ENCODE data around the gene KCNG2. TPM values are rescaled to one million over a fixed set of nuclear protein-coding genes. Genes with fewer than 3 reads are reported as not detected.
"Not testable (repeated sequence)": the region's sequence is repeated elsewhere in the genome, so short reads cannot be mapped to it uniquely, and the experiment has no call there.

The KCNG2 gene
- total RNA-seq, 1 donor from 2014 or later: not detected

- intact Hi-C loops (cut with DNase I): no loop called here
- no peak for DNase-seq (ENCODE audit: missing footprints)
- ATAC-seq: no peak
Observed at GRCh38 chr18:79859314-79859713, 61.6 kb downstream of the KCNG2 start.

GRCh38 chr18:79861687-79862086, 63.9 kb downstream of the KCNG2 start:
- ATAC-seq (no peak), DNase-seq (ENCODE audit: missing footprints) (no peak)
- intact Hi-C loops (cut with DNase I): no loop called here

GRCh38 chr18:79862562-79862961, 64.8 kb downstream of the KCNG2 start:
- DNase-seq (ENCODE audit: missing footprints) (no peak), ATAC-seq (no peak)
- intact Hi-C loops (cut with DNase I): no loop called here

- no peak for ATAC-seq
- intact Hi-C loops (cut with DNase I): no loop called here
- peak; percentile 39 for DNase-seq (ENCODE audit: missing footprints)
Observed at GRCh38 chr18:79863161-79864005, 65.6 kb downstream of the KCNG2 start.

- ATAC-seq: no peak
- DNase-seq (ENCODE audit: missing footprints): peak; percentile 30
- intact Hi-C loops (cut with DNase I): no loop called here
Observed at GRCh38 chr18:79864006-79864725, 66.4 kb downstream of the KCNG2 start.

- intact Hi-C loops (cut with DNase I); DNase-seq (ENCODE audit: missing footprints); ATAC-seq: not testable (repeated sequence)
Observed at GRCh38 chr18:79864955-79865354, 67.2 kb downstream of the KCNG2 start.

- intact Hi-C loops (cut with DNase I); ATAC-seq: not testable (repeated sequence)
- DNase-seq (ENCODE audit: missing footprints): peak; percentile 22
Observed at GRCh38 chr18:79865951-79866350, 68.2 kb downstream of the KCNG2 start.

- peak; percentile 20 for DNase-seq (ENCODE audit: missing footprints)
Observed at GRCh38 chr18:79866889-79867574, 69.3 kb downstream of the KCNG2 start.

GRCh38 chr18:79867666-79868065, 69.9 kb downstream of the KCNG2 start:
- DNase-seq (ENCODE audit: missing footprints) (peak; percentile 51), ATAC-seq (no peak)
- intact Hi-C loops (cut with DNase I): no loop called here

More at GRCh38 chr18:79866889-79867574, 69.3 kb downstream of the KCNG2 start:
- intact Hi-C loops (cut with DNase I): no loop called here
- no peak for ATAC-seq

- intact Hi-C loops (cut with DNase I): no loop called here
- ATAC-seq (no peak), DNase-seq (ENCODE audit: missing footprints) (peak; percentile 71)
Observed at GRCh38 chr18:79868168-79868784, 70.5 kb downstream of the KCNG2 start.

GRCh38 chr18:79868811-79869541, 71.2 kb downstream of the KCNG2 start:
- intact Hi-C loops (cut with DNase I): no loop called here
- DNase-seq (ENCODE audit: missing footprints) (peak; percentile 32), ATAC-seq (no peak)

- peak; percentile 46 for DNase-seq (ENCODE audit: missing footprints)
- no peak for ATAC-seq
- intact Hi-C loops (cut with DNase I): no loop called here
Observed at GRCh38 chr18:79869591-79870300, 72.0 kb downstream of the KCNG2 start.

- intact Hi-C loops (cut with DNase I): no loop called here
- ATAC-seq (no peak), DNase-seq (ENCODE audit: missing footprints) (peak; percentile 58)
Observed at GRCh38 chr18:79870301-79871025, 72.7 kb downstream of the KCNG2 start.

- no peak for ATAC-seq
- intact Hi-C loops (cut with DNase I): no loop called here
- DNase-seq (ENCODE audit: missing footprints): peak; percentile 54
Observed at GRCh38 chr18:79871026-79871390, 73.3 kb downstream of the KCNG2 start.

GRCh38 chr18:79871481-79872091, 73.8 kb downstream of the KCNG2 start:
- peak; percentile 45 for DNase-seq (ENCODE audit: missing footprints)
- intact Hi-C loops (cut with DNase I): no loop called here
- ATAC-seq: no peak

- DNase-seq (ENCODE audit: missing footprints): peak; percentile 60
- no peak for ATAC-seq
- intact Hi-C loops (cut with DNase I): no loop called here
Observed at GRCh38 chr18:79872527-79873444, 75.0 kb downstream of the KCNG2 start.
